DMS153 (cell line): ENCODE results near the gene HS3ST6.
"Not testable (repeated sequence)": the region's sequence is repeated elsewhere in the genome, so short reads cannot be mapped to it uniquely, and the experiment has no call there.

Experiments used
- DNase-seq: peaks from one replicate; lab custom pipeline; 2025; lab: John Stamatoyannopoulos, UW

The HS3ST6 gene

GRCh38 chr16:1877804-1878203, 40.4 kb downstream of the HS3ST6 start:
- DNase-seq: peak; percentile 29

GRCh38 chr16:1877089-1877488, 41.1 kb downstream of the HS3ST6 start:
- DNase-seq: no peak

- DNase-seq: no peak
Measured at GRCh38 chr16:1876468-1876867, 41.7 kb downstream of the HS3ST6 start.

GRCh38 chr16:1876066-1876465, 42.1 kb downstream of the HS3ST6 start:
- DNase-seq: not testable (repeated sequence)

GRCh38 chr16:1874854-1875253, 43.4 kb downstream of the HS3ST6 start:
- DNase-seq: no peak

GRCh38 chr16:1871974-1872635, 46.1 kb downstream of the HS3ST6 start, which contains the start of gene MEIOB:
Gene MEIOB (minus strand): TSS chr16:1872164. CDS start chr16:1868175, 3,989 bp downstream.
- DNase-seq: no peak

GRCh38 chr16:1870365-1871082, 47.7 kb downstream of the HS3ST6 start:
- DNase-seq: peak; percentile 40

- no peak for DNase-seq
Measured at GRCh38 chr16:1865902-1866690, 52.1 kb downstream of the HS3ST6 start.

- DNase-seq: no peak
Measured at GRCh38 chr16:1863681-1864460, 54.3 kb downstream of the HS3ST6 start.

GRCh38 chr16:1862394-1862793, 55.8 kb downstream of the HS3ST6 start:
- no peak for DNase-seq

GRCh38 chr16:1861730-1862129, 56.5 kb downstream of the HS3ST6 start:
- DNase-seq: no peak
